Mucosa of rectum (tissue), 2 donors: ENCODE measurements around the gene TMEM271.
"Not testable (repeated sequence)": the region's sequence is repeated elsewhere in the genome, so short reads cannot be mapped to it uniquely, and the experiment has no call there.

Experiments used
- H3K27ac ChIP-seq, 2 donors: one replicate each; pipeline ENCODE4 v1.7.0; 2013; ENCODE audit warnings: inconsistent platforms in 2 of 2, low read depth in 2 of 2, low read length in 2 of 2
- H3K27me3 ChIP-seq, 2 donors: one replicate each; pipeline ENCODE4 v1.7.0; 2013; ENCODE audit warnings: low read length in 2 of 2; ENCODE audit not compliant: control insufficient read depth in 2 of 2, insufficient read depth in 2 of 2
- H3K36me3 ChIP-seq, 2 donors: one replicate each; pipeline ENCODE4 v1.7.0; 2013; ENCODE audit warnings: low read length in 2 of 2; ENCODE audit not compliant: control insufficient read depth in 2 of 2, insufficient read depth in 2 of 2
- H3K4me1 ChIP-seq, 2 donors: one replicate each; pipeline ENCODE4 v1.7.0; 2013; ENCODE audit warnings: low read length in 2 of 2, mild to moderate bottlenecking in 1 of 2; ENCODE audit not compliant: control insufficient read depth in 2 of 2, insufficient read depth in 2 of 2
- H3K4me3 ChIP-seq, 2 donors: one replicate each; pipeline ENCODE4 v1.7.0; 2013; ENCODE audit warnings: low read length in 2 of 2
- H3K9ac ChIP-seq, 2 donors: one replicate each; pipeline ENCODE4 v1.7.0; 2013; ENCODE audit warnings: low read length in 2 of 2, low read depth in 1 of 2, mild to moderate bottlenecking in 1 of 2
- H3K9me3 ChIP-seq, 2 donors: one replicate each; pipeline ENCODE4 v1.7.0; 2013; ENCODE audit warnings: low read length in 2 of 2; ENCODE audit not compliant: control insufficient read depth in 2 of 2
- donor health status: healthy.
- donor health status: Normal muscosa, but diverticular disease.

Gene TMEM271

GRCh38 chr4:570754-571153 is 5.3 kb downstream of the TMEM271 start:
- Histone ChIP-seq H3K4me3 (no peak overlapping the region), H3K27ac (no peak overlapping the region), H3K36me3 (no peaks in the 10 kb centered on the region), H3K27me3 (peaks cover 13 to 18% of the 10 kb centered on the region in 2 donors), H3K9me3 (peaks cover 0 to 2% of the 10 kb centered on the region in 2 donors), H3K4me1 (no peaks in the 10 kb centered on the region), H3K9ac (no peak overlapping the region)

- H3K9me3 ChIP-seq = peaks cover 0 to 2% of the 10 kb centered on the region in 2 donors
- no peak overlapping the region for H3K27ac ChIP-seq
- H3K4me3 ChIP-seq = no peak overlapping the region
- no peaks in the 10 kb centered on the region for H3K4me1 ChIP-seq
- H3K36me3 ChIP-seq = no peaks in the 10 kb centered on the region
- no peak overlapping the region for H3K9ac ChIP-seq
- H3K27me3 ChIP-seq = peaks cover 13 to 18% of the 10 kb centered on the region in 2 donors
Measured at GRCh38 chr4:569958-570667, 6.0 kb downstream of the TMEM271 start.

GRCh38 chr4:568962-569361 is 7.1 kb downstream of the TMEM271 start:
- no peak overlapping the region for H3K9ac ChIP-seq
- H3K27ac ChIP-seq = no peak overlapping the region
- H3K4me3 ChIP-seq = no peak overlapping the region
- H3K27me3 ChIP-seq = peaks cover 11 to 14% of the 10 kb centered on the region in 2 donors
- H3K9me3 ChIP-seq = peaks cover 0 to 2% of the 10 kb centered on the region in 2 donors
- no peaks in the 10 kb centered on the region for H3K4me1 ChIP-seq
- H3K36me3 ChIP-seq = no peaks in the 10 kb centered on the region

- no peaks in the 10 kb centered on the region for H3K36me3 ChIP-seq
- no peak overlapping the region for H3K4me3 ChIP-seq
- H3K9me3 ChIP-seq = peaks cover 0 to 2% of the 10 kb centered on the region in 2 donors
- peaks cover 6 to 12% of the 10 kb centered on the region in 2 donors for H3K27me3 ChIP-seq
- H3K9ac ChIP-seq = no peak overlapping the region
- no peaks in the 10 kb centered on the region for H3K4me1 ChIP-seq
- H3K27ac ChIP-seq = no peak overlapping the region
Measured at GRCh38 chr4:568351-568652, 7.8 kb downstream of the TMEM271 start.

DNA sequence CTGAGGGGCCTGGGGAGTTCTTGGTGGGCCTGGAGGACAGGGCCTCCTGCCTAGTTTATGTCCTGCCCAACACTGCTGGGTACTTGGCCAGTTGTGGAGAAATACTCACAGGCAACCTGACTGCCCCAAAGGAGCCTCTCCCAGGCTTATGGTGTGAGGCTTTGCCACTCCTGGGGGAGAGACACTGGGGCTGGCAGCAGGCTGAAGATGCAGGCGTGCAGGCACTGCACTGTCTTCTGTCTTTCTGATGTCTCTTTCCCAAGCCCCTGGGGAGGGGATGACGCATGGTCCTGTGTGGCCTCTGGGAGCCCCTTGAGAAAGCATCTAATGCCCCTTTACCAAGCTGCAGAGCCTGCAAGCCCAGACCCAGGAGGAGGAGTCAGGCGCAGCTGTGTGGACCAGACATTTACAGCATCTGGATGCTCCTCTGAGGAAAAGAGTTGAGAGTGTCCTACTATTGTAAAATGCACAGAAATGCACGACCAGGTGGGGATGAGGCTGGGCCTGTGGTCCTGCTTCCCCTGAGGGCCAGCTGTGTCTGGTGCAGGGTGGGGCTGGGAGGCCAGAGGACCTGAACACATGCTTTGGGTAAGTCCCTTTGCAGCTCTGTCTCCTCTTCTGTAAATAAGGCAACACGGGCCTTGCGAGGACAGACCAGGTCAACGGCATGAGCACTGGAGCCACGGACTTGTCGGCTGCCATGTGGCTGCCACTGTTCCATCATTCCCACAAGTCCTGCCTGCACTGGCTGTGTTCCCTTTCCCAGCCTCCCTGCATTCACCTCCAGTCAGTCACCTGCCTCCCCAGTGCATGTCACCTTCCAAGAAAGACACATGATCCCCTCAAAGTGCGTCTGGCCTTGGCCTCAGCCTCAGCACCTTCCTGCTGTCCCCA is 8.4 kb downstream of the TMEM271 start:
- H3K4me1 ChIP-seq = no peaks in the 10 kb centered on the region
- peaks cover 3 to 11% of the 10 kb centered on the region in 2 donors for H3K27me3 ChIP-seq
- H3K9me3 ChIP-seq = peaks cover 0 to 2% of the 10 kb centered on the region in 2 donors
- H3K4me3 ChIP-seq = no peak overlapping the region
- H3K27ac ChIP-seq = no peak overlapping the region
- H3K9ac ChIP-seq = no peak overlapping the region
- H3K36me3 ChIP-seq = no peaks in the 10 kb centered on the region

DNA sequence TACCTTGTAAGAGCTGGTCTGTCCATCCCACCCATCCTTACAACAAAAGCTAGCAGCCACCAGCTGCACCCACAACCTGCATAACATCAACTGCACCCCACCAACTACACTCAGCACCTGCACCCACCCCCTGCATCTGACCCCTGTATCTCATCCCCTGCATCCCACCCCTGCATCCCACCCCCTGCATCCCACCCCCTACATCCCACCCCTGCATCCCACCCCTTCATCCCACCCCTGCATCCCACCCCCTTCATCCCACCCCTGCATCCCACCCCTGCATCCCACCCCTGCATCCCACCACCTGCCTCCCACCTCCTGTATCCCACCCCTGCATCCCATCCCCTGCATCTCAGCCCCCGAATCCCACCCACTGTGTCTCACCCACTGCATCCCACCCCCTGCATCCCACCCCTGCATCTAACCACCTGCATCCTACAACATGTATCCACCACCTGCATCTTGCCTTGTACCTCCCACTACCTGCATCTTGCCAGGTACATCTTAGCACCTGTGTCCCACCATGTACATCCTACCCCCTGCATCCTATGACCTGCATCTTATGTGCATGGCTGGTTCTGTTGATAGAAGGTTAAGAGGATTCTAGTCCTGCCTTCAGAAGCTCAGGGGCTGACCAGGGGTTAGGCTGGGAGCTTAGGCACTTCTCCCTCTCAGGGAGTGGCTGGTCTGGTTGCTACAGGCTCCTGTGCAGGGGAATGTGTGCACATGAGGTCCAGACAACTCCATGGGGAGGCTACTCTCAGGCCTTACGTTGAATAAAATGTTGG is 9.4 kb downstream of the TMEM271 start:
- Histone ChIP-seq H3K9ac (no peak overlapping the region), H3K27ac (no peak overlapping the region), H3K36me3 (no peaks in the 10 kb centered on the region), H3K27me3 (peaks cover 0 to 6% of the 10 kb centered on the region in 2 donors), H3K4me3 (no peak overlapping the region), H3K9me3 (peaks cover 0 to 2% of the 10 kb centered on the region in 2 donors), H3K4me1 (no peaks in the 10 kb centered on the region)

GRCh38 chr4:566035-566434 is 10.1 kb downstream of the TMEM271 start:
- Histone ChIP-seq H3K4me3 (no peak overlapping the region), H3K9me3 (peaks cover 0 to 2% of the 10 kb centered on the region in 2 donors), H3K4me1 (no peaks in the 10 kb centered on the region), H3K36me3 (no peaks in the 10 kb centered on the region), H3K27me3 (peaks cover 0 to 6% of the 10 kb centered on the region in 2 donors), H3K27ac (no peak overlapping the region), H3K9ac (no peak overlapping the region)

GRCh38 chr4:565614-566013 is 10.5 kb downstream of the TMEM271 start:
- not testable (repeated sequence) for H3K36me3 ChIP-seq, H3K9me3 ChIP-seq, H3K4me1 ChIP-seq, H3K27me3 ChIP-seq, H3K9ac ChIP-seq, H3K27ac ChIP-seq, H3K4me3 ChIP-seq

DNA sequence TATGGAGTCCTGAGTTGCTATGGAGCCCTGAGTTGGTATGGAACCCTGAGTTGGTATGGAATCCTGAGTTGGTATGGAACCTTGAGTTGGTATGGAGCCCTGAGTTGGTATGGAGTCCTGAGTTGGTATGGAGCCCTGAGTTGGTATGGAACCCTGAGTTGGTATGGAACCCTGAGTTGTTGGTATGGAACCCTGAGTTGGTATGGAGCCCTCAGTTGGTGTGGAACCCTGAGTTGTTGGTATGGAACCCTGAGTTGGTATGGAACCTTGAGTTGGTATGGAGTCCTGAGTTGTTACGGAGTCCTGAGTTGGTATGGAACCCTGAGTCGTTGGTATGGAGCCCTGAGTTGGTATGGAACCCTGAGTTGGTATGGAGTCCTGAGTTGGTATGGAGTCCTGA is 13.6 kb downstream of the TMEM271 start:
- not testable (repeated sequence) for H3K27ac ChIP-seq, H3K36me3 ChIP-seq, H3K27me3 ChIP-seq, H3K4me3 ChIP-seq, H3K4me1 ChIP-seq, H3K9me3 ChIP-seq, H3K9ac ChIP-seq

- peaks cover 0 to 2% of the 10 kb centered on the region in 2 donors for H3K9me3 ChIP-seq
- H3K27me3 ChIP-seq = no peaks in the 10 kb centered on the region
- no peak overlapping the region for H3K9ac ChIP-seq
- H3K4me1 ChIP-seq = no peaks in the 10 kb centered on the region
- no peaks in the 10 kb centered on the region for H3K36me3 ChIP-seq
- no peak overlapping the region for H3K4me3 ChIP-seq
- no peak overlapping the region for H3K27ac ChIP-seq
Measured at GRCh38 chr4:561426-561825, 14.7 kb downstream of the TMEM271 start.
